ENCODE data around the gene CNTN5. TPM values are rescaled to one million over a fixed set of nuclear protein-coding genes. Genes with fewer than 3 reads are reported as not detected.

CNTN5 gene
- total RNA-seq, 1 experiment from 2014 or later, result not detected

DNA sequence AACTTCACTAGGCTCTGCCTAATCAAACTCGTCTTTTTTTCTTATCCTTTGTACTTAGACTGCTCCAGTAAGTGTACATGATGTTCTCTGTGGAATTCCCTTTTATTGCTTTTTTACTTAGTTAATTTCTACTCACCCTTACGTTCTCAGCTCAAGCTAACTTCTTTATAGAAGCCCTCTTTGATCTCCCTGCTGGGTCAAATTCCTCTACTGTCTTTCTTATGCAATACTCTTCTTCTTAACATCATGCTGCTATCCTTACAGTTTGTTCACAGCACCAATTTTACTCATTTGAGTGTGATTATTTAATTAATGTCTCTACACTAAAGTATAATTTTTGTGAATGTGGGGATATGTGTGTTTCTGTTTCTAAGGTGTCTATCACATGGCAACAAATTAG lies 498.3 kb downstream of the CNTN5 start:
- Histone ChIP-seq H3K9ac (ENCODE audit: extremely low read depth, insufficient read length, low read length) (no peak overlapping the region), H3K27me3 (ENCODE audit: insufficient read depth, low read length) (no peaks in the 10 kb centered on the region), H3K27ac (ENCODE audit: insufficient read length, low read depth, low read length) (no peak overlapping the region), H4K8ac (replicated peaks; ENCODE audit: insufficient read length, low read depth, low read length) (no peak overlapping the region), H4K91ac (ENCODE audit: insufficient read length, low read depth, low read length) (no peak overlapping the region), H3K4ac (ENCODE audit: low read depth, low read length) (no peak overlapping the region), H3K4me1 (ENCODE audit: insufficient read depth, low read length) (no peaks in the 10 kb centered on the region), H4K20me1 (ENCODE audit: control insufficient read depth, insufficient read depth, insufficient read length) (no peaks in the 10 kb centered on the region), H4K5ac (ENCODE audit: insufficient read length, low read depth, low read length) (no peak overlapping the region), H2AK5ac (ENCODE audit: insufficient read length, low read length) (no peak overlapping the region), H3K23ac (ENCODE audit: insufficient read length, low read depth, low read length) (no peak overlapping the region), H3K23me2 (ENCODE audit: insufficient read length, low read depth, low read length, poor library complexity, severe bottlenecking) (no peaks in the 10 kb centered on the region), H3K9me3 (ENCODE audit: control insufficient read depth, low read depth, low read length) (no peaks in the 10 kb centered on the region), H3K79me1 (ENCODE audit: insufficient read depth, low read depth, low read length, poor library complexity, severe bottlenecking) (no peaks in the 10 kb centered on the region), H3K4me2 (ENCODE audit: insufficient read depth, insufficient read length, low read length) (no peak overlapping the region), H2BK12ac (ENCODE audit: insufficient read length, low read depth, low read length) (no peak overlapping the region), H3K18ac (ENCODE audit: insufficient read length, low read depth, low read length) (no peak overlapping the region), H2BK120ac (ENCODE audit: low read depth, low read length, poor library complexity, severe bottlenecking) (no peak overlapping the region), H2AFZ (ENCODE audit: low read length) (no peak overlapping the region), H2BK5ac (ENCODE audit: insufficient read length, low read length) (no peak overlapping the region), H3K56ac (ENCODE audit: insufficient read length, low read depth, low read length) (no peak overlapping the region), H3K79me2 (ENCODE audit: insufficient read depth, low read length) (no peaks in the 10 kb centered on the region), H2BK20ac (ENCODE audit: low read depth, low read length, poor library complexity, severe bottlenecking) (no peak overlapping the region), H3T11ph (ENCODE audit: low read length) (no peak overlapping the region), H2BK15ac (ENCODE audit: low read depth, low read length) (no peak overlapping the region), H3K14ac (ENCODE audit: insufficient read depth, low read length) (no peak overlapping the region)
- no peak for DNase-seq
- Mint-ChIP-seq H3K4me1 (peaks cover 6% of the 10 kb centered on the region in 2 experiments), H3K4me3 (no peak overlapping the region), H3K27me3 (ENCODE audit: low read depth) (no peaks in the 10 kb centered on the region), H3K9me3 (no peaks in the 10 kb centered on the region; a peak in 1 of 5 replicates), H3K36me3 (ENCODE audit: insufficient read depth in 1 of 3, low read depth in 3 of 3) (no peaks in the 10 kb centered on the region), H3K27ac (peak overlapping the region in 2 of 3 experiments; percentile 12 to 29; a peak in 1 of 7 replicates)
- TF ChIP-seq, protein P1, sequence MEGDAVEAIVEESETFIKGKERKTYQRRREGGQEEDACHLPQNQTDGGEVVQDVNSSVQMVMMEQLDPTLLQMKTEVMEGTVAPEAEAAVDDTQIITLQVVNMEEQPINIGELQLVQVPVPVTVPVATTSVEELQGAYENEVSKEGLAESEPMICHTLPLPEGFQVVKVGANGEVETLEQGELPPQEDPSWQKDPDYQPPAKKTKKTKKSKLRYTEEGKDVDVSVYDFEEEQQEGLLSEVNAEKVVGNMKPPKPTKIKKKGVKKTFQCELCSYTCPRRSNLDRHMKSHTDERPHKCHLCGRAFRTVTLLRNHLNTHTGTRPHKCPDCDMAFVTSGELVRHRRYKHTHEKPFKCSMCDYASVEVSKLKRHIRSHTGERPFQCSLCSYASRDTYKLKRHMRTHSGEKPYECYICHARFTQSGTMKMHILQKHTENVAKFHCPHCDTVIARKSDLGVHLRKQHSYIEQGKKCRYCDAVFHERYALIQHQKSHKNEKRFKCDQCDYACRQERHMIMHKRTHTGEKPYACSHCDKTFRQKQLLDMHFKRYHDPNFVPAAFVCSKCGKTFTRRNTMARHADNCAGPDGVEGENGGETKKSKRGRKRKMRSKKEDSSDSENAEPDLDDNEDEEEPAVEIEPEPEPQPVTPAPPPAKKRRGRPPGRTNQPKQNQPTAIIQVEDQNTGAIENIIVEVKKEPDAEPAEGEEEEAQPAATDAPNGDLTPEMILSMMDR (conservative IDR thresholded peaks at IDR 0.05), result no peak
- no CpG with 5 or more reads among the region's 2 CpGs for WGBS (ENCODE audit: extremely low coverage, insufficient read length, low lambda C conversion rate)
